IPS-15b (cell line): ENCODE results near the gene RPL35.

Experiments
- H3K27me3 ChIP-seq: one replicate; pipeline ENCODE4 v1.6.1; 2013; ENCODE audit warnings: low read length; ENCODE audit not compliant: control insufficient read depth, insufficient read depth
- H3K36me3 ChIP-seq: one replicate; pipeline ENCODE4 v1.6.1; 2013; ENCODE audit warnings: low read length; ENCODE audit not compliant: control insufficient read depth, insufficient read depth
- H3K4me1 ChIP-seq: one replicate; pipeline ENCODE4 v1.6.1; 2013; ENCODE audit warnings: mild to moderate bottlenecking, low read length; ENCODE audit not compliant: control insufficient read depth, insufficient read depth
- H3K4me3 ChIP-seq: one replicate; pipeline ENCODE4 v1.5.1; 2013; ENCODE audit warnings: low read depth, low read length
- H3K9ac ChIP-seq: one replicate; pipeline ENCODE4 v1.6.1; 2013; ENCODE audit warnings: low read depth, mild to moderate bottlenecking, low read length
- H3K9me3 ChIP-seq: one replicate; pipeline ENCODE4 v1.6.1; 2013; ENCODE audit warnings: mild to moderate bottlenecking, low read length; ENCODE audit not compliant: control insufficient read depth, insufficient read depth

RPL35 gene

DNA sequence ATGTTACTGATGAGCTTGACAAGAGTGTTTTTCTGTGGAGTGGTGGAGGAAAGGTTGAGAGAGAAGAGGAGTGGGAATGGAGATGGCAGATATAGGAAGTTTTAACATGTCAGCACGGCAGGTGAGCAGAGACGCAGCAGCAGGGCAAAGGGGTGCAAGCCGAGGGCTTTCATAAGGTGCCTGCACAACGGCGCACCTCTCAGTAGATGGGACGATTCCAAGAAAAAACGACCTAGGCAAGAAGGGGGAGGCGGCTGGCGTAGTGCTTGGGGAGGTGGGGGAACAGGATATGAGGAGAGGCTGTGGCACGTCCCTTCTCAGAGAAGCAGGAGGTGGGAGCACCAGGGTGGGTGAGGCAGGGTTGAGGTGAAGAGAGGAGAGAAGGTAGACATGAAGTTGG lies 24.7 kb upstream of the RPL35 start:
- H3K9ac ChIP-seq = no peak overlapping the region

DNA sequence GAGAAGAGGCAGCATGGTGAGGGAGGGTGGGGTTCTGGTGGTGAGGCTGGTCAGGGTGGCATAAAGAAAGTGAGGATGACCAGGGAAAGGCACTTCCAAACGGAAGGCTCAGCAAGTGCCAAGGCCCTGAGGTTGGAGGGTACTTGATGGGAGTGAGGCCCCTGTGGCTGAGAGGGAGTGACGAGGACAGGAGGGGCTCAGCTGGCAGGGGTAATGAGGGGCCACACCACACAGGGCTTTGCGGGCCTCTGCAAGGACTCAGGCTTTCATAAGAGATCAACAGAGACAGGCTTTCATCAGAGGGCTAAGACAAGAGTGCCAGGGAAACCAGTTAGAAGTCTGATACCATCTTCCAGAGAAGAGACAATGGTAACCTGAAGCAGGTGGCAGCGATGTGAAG lies 23.8 kb upstream of the RPL35 start:
- Histone ChIP-seq H3K4me1 (peaks cover 5% of the 10 kb centered on the region), H3K36me3 (peaks cover 5% of the 10 kb centered on the region), H3K9me3 (no peaks in the 10 kb centered on the region), H3K4me3 (no peak overlapping the region), H3K9ac (no peak overlapping the region), H3K27me3 (no peaks in the 10 kb centered on the region)

More for the DNA sequence above, 24.7 kb upstream of the RPL35 start:
- Histone ChIP-seq H3K36me3 (peaks cover 5% of the 10 kb centered on the region), H3K4me1 (no peaks in the 10 kb centered on the region), H3K9me3 (no peaks in the 10 kb centered on the region), H3K27me3 (no peaks in the 10 kb centered on the region), H3K4me3 (no peak overlapping the region)

DNA sequence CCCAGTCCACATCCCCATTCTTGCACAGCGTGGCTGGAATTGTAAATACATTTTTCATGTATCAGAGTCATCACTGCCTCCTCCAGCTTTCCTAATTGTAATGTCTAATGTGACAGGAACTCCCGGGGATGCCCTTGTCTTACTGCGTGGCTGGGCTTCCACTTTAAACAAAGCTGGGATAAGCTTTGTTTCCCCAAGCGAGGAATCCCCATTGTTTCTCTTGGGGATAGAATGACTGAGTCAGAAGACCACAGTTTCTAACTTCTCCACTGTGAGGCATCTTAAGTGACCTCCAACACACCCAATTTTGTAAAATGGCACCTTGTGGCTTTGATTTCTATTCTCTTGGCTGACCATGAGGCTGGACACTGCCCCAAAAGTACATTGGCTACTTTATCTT lies 22.6 kb upstream of the RPL35 start:
- Histone ChIP-seq H3K27me3 (no peaks in the 10 kb centered on the region), H3K4me1 (peaks cover 5% of the 10 kb centered on the region), H3K9ac (no peak overlapping the region), H3K4me3 (no peak overlapping the region), H3K36me3 (peaks cover 3% of the 10 kb centered on the region), H3K9me3 (no peaks in the 10 kb centered on the region)

DNA sequence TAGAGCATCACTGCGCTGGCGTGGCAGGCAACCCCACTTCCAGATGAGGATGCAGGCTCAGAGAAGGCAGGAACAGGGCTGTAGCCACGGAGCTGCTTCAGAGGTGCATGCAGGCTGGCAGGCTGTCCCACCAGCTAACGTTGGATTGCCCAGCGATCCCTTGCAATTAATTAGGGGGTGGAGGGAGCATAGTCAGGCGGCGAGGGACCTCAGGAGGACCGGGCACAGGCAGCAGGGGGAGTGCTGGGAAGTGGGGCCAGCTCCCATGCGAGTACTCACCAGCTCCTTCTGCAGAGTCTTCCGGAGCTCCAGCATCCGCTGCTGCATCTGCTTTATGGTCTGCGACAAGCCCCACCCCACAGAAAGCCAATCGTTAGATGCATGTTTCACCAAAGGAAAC lies 20.5 kb upstream of the RPL35 start:
- Histone ChIP-seq H3K9ac (no peak overlapping the region), H3K27me3 (no peaks in the 10 kb centered on the region), H3K4me3 (no peak overlapping the region), H3K4me1 (peaks cover 5% of the 10 kb centered on the region), H3K9me3 (no peaks in the 10 kb centered on the region), H3K36me3 (peaks cover 1% of the 10 kb centered on the region)

DNA sequence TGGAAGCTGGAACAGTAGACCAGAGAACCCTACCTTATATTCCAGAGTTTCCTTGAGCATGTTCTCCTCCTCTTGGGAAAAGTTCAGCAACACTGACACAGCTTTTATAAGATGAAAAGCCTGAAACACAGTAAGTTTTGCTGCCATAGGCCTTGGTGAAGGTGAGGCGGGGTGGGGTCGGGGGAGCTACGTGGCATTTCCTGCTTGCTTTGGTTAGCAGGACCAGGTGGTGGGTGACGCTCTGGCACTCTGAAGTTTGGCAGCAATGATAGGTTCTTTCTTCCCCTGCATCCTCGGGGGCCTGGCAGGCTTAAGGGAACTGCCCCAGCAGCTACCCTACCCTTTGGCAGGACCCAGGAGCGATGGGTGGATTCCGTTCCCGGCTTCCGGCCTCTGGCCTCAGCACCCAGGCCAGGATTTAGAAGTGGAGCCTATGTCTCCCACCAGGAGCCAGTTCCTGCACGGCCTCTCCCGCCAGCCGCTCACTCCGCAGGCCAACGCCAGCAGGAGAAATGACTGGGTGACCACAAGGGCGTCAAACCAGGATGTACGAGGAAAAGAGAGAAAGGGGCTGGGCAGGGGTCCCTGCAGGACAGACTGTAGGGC lies 19.5 kb upstream of the RPL35 start:
- H3K4me1 ChIP-seq = peaks cover 5% of the 10 kb centered on the region
- H3K9me3 ChIP-seq = no peaks in the 10 kb centered on the region
- peaks cover 10% of the 10 kb centered on the region for H3K36me3 ChIP-seq
- H3K9ac ChIP-seq = no peak overlapping the region
- H3K4me3 ChIP-seq = no peak overlapping the region
- H3K27me3 ChIP-seq = no peaks in the 10 kb centered on the region

DNA sequence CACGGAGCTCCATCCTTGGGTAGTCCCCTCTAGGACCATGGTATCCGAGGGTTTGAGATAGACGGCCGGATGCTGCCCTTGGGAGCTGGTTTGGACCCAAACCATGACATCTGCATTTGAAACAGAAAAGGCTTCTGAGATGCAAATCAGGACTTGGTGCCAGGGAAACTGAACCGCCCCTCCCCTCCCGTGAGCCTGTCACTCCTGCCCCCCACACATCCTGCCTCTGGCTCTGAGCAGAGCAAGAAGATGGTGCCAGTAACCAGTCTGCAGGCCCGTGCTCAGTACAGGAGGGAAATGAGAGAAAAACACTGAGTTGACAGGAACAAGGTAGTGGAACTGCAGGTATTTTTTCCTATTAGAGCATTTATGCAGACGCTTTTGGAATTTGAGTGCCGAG lies 18.7 kb upstream of the RPL35 start:
- Histone ChIP-seq H3K36me3 (peaks cover 14% of the 10 kb centered on the region), H3K9ac (no peak overlapping the region), H3K4me1 (peaks cover 5% of the 10 kb centered on the region), H3K4me3 (no peak overlapping the region), H3K27me3 (no peaks in the 10 kb centered on the region), H3K9me3 (no peaks in the 10 kb centered on the region)

DNA sequence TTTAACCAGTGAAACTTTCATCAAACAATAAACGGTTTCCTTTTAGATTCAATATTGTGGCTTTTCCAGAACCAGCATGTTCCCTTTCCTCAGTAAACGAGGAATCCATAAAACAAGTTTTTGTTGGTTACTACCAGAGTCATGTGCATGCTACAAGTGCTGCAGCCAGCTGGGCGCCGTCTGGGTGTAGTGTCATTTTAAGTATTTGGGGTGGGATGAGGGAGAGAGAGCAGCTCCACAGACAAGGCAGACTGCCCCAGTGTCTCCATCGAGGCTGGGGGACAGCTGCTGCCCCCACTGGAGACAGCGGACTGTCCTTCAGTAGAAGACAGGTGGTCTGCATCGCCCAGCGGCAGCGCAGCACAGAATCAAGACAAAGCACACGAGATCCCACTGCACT lies 17.5 kb upstream of the RPL35 start:
- H3K4me1 ChIP-seq = peaks cover 5% of the 10 kb centered on the region
- peaks cover 24% of the 10 kb centered on the region for H3K36me3 ChIP-seq
- H3K27me3 ChIP-seq = no peaks in the 10 kb centered on the region

DNA sequence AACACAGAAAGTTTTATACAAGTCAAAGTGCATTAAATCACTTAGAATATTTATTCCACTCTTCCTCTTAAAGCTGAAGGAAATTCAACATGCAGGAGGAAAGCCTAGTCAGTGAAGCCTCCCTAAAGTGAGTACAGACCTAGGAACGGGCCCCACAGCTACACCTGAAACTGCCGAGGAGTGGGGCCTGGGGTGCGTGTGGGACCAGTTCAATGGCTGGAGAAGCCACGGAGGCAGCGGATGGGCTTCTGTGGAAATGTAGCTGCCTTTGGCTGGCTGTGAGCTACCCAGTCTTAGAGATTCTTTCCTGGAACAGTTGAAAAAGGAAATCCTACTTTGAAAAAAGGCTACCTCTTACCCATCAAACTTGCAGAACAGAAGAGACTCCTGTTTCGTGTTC lies 16.8 kb upstream of the RPL35 start:
- Histone ChIP-seq H3K36me3 (peaks cover 31% of the 10 kb centered on the region), H3K4me1 (peaks cover 5% of the 10 kb centered on the region), H3K4me3 (no peak overlapping the region), H3K9ac (no peak overlapping the region), H3K27me3 (no peaks in the 10 kb centered on the region), H3K9me3 (no peaks in the 10 kb centered on the region)

More for the DNA sequence above, 17.5 kb upstream of the RPL35 start:
- Histone ChIP-seq H3K9me3 (no peaks in the 10 kb centered on the region), H3K4me3 (no peak overlapping the region), H3K9ac (no peak overlapping the region)

DNA sequence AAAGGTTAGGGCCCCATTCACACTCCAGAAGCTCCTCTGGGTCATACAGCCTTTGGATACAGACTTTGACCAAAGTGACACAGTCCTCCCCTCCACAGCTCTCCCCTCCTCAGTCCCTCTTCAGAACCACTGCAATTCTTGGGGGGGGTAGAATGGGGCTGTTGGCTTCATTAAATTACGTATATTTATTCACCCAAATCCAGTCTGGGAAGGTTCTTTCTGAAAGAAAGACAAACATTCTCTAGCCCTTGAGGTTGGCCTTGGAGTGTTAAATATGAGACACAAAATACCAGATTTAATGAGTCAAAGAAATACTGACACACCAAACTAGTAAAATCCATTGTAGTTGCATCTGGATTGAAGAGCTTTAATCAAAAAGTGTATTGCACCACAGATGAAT lies 16.3 kb upstream of the RPL35 start:
- Histone ChIP-seq H3K9me3 (no peaks in the 10 kb centered on the region), H3K27me3 (no peaks in the 10 kb centered on the region), H3K4me1 (peaks cover 5% of the 10 kb centered on the region), H3K4me3 (no peak overlapping the region), H3K9ac (no peak overlapping the region), H3K36me3 (peaks cover 33% of the 10 kb centered on the region)

DNA sequence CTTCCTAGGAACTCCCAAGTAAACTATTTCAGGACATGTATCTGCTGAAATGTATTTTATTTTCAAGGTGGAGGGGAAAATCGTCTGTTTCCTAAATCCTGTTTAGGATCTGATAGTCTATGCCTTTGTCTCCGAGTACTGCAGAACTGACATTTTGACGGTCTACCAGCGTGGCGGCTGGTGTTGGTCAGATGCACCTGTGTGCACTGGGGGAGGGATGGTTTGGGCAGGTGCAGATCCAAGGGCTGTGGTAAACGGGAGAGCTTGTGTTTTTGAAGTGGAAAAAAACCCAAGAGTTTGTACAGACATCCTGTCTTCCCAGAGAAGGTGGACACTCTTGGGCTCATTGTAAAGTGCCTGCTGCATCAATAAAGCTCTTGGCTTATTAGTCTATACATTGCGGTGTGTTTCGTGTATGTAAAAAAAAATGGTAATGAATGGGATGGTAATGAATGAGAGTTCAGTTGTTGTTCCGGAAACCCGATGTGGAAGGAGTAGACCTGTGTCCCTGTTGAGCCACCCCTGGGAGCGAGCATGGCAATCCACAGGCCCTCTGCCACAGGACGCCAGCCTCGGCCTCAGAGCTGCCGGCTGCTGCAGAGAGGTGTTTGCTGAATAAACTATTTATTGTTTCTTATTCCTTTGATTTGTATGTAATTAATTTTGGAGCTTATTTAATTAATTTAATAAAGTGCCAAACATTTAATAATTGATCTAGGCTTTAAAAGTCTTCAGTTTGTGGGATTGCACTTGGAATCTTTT lies 15.4 kb upstream of the RPL35 start:
- no peaks in the 10 kb centered on the region for H3K9me3 ChIP-seq
- no peak overlapping the region for H3K4me3 ChIP-seq
- H3K9ac ChIP-seq = no peak overlapping the region
- H3K27me3 ChIP-seq = no peaks in the 10 kb centered on the region
- H3K36me3 ChIP-seq = peaks cover 33% of the 10 kb centered on the region
- peaks cover 5% of the 10 kb centered on the region for H3K4me1 ChIP-seq

DNA sequence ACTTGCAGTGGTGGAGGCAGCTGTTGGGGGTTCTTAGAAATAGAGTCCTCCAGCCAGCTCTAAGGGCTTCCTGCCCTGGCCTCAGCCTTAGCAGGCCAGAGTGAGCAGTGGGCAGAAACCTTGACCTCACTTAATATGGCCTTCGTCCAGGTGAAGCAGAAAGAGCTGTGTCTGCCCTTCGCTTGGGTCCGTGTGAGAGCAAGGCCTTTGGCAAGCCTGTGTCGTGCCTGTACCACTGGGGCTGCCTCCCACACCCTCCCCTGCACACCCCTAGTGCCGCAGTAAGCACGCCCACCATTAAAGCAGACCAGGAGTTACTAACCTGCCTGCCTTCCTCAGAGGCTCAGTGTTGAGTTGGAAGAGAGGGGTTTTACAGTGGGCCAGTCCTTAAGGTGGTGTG lies 13.7 kb upstream of the RPL35 start:
- Histone ChIP-seq H3K9ac (no peak overlapping the region), H3K4me1 (peaks cover 8% of the 10 kb centered on the region), H3K27me3 (no peaks in the 10 kb centered on the region), H3K4me3 (no peak overlapping the region), H3K36me3 (peaks cover 33% of the 10 kb centered on the region), H3K9me3 (no peaks in the 10 kb centered on the region)

DNA sequence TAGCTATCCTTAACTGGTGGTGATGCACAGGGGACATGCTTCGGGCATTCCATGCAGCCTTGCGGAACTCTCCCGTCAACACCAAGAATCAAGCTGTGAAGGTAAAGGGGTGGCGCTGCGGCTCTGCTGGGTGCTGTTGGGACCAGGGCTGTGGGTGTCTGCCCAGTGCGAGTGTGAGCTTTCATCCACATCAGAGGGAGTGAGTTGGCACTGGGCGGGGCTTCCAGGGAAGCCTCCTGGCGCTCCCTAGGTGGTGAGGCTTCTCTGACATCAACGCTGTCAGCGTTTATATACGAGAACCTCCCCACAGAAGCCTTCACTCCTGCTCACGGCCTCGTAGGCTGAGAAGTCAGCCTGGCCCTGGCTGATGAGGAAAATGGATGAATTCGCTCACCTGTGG lies 11.9 kb upstream of the RPL35 start:
- Histone ChIP-seq H3K36me3 (peaks cover 34% of the 10 kb centered on the region), H3K9me3 (no peaks in the 10 kb centered on the region)

More for the DNA sequence above, 11.9 kb upstream of the RPL35 start:
- peaks cover 11% of the 10 kb centered on the region for H3K4me1 ChIP-seq
- H3K9ac ChIP-seq = no peak overlapping the region
- no peak overlapping the region for H3K4me3 ChIP-seq
- no peaks in the 10 kb centered on the region for H3K27me3 ChIP-seq
